ENCODE measurements around the gene NR2E1.

The NR2E1 gene

GRCh38 chr6:108211671-108212070 lies 45.8 kb downstream of the NR2E1 start:
- DNase-seq = no peak

GRCh38 chr6:108222064-108222463 lies 56.2 kb downstream of the NR2E1 start:
- DNase-seq = no peak

DNA sequence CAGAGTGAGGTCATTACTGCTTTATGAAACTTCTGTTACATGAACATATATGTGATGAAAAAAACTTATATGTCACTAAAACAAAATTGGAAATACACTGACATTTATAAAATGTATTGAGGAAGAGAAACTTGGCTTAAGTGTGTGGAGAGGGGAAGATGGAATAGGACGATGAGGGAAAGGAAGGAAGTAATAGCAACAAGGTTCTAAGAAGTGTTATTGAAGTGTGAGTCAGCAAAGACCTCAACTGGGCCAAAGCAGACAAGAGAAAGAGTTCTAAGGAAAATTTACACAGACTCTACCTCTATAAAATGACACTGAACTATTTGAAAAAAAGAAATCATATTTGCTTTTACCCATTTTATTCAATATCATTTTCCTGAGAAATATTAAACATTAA lies 56.7 kb downstream of the NR2E1 start:
- DNase-seq = no peak

DNA sequence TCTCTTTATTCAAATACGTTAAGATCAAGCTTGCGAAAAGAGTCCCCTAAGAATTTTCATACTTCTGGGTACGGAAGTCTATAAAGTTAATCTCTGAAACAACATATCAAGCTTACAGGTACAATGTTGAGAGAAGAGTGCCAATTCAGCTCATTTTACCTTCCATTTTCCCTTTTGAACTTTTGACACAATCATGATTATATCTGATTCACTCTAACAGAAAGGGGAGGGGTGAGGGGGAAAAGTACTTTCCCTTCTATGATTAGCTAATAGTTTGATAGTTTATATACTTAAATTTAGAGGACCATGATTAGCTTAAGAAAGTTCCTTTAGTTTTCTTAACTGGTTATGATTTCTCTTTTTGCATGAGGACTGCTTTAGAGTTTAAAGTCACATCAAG lies 61.5 kb downstream of the NR2E1 start:
- no peak for DNase-seq

DNA sequence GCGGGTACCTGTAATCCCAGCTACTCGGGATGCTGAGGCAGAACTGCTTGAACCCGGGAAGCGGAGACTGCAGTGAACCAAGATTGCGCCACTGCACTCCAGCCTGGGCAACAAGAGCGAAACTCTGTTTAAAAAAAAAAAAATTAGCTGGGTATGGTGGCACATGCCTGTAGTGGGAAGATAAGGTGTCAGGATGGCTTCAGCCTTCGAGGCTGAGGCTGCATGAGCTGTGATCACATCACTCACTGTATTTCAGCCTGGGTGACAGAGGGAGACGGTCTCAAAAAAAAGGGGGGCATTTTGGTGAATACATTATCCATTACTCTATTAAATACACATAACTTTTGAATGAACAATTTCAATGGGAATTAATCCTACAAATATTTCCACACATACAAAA lies 62.6 kb downstream of the NR2E1 start:
- no peak for DNase-seq

DNA sequence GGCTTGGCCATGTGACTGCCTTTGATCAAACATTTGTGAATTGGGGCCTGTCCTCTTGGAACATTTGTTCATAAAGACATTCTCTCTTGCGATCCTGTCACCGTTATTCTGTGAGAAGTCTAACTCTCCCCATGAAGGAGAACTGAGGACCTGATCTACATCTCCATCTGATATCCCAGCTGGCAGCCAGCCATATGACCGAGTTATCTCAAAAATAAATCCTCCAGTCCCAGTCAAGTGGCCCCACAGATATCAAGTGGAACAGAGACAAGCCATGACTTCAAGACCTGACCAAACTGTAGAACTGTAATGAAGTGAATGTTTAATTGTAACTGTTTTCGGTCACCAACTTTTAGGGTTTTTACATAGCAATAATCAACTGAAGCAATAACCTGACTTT lies 69.3 kb downstream of the NR2E1 start:
- no peak for DNase-seq

DNA sequence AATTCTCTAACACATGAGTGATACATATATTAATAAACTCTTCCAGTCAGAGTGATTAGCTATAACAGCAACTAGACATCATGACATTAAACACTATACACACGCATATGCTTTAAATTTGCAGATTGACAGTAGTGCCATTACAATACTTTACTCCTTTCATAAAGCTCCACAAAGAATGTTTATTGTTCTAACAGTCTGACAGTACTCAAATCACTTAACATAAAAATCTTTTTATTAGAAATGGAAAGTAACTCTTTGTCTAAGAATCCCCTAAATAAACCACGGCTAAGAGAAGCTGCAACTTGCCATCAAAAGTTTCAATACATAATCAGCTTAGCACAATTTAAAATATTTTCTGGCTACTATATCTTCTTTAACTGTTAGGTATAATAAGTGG lies 71.0 kb downstream of the NR2E1 start:
- DNase-seq = no peak

GRCh38 chr6:108238322-108238721 lies 72.5 kb downstream of the NR2E1 start:
- no peak for DNase-seq
